Skeletal muscle satellite cell (primary cell): Measurements from ENCODE around the gene FAM204A.

ENCODE experiments used
- H3K27me3 ChIP-seq: 2 replicates; pipeline ENCODE4 v1.7.0; 2013; ENCODE audit warnings: low read length; ENCODE audit not compliant: control insufficient read depth, insufficient read depth
- H3K36me3 ChIP-seq: 2 replicates; pipeline ENCODE4 v1.7.0; 2013; ENCODE audit warnings: mild to moderate bottlenecking, control low read depth, low read length; ENCODE audit not compliant: insufficient read depth
- H3K4me1 ChIP-seq: 2 replicates; pipeline ENCODE4 v1.7.0; 2013; ENCODE audit warnings: low read length; ENCODE audit not compliant: control insufficient read depth, insufficient read depth
- H3K4me2 ChIP-seq: 2 replicates; pipeline ENCODE4 v1.7.0; 2013; ENCODE audit warnings: mild to moderate bottlenecking, low read length
- H3K4me3 ChIP-seq: 2 replicates; pipeline ENCODE4 v1.7.0; 2013; ENCODE audit warnings: low read length
- H3K9ac ChIP-seq: 2 replicates; pipeline ENCODE4 v1.7.0; 2013; ENCODE audit warnings: mild to moderate bottlenecking, low read depth, low read length, moderate library complexity
- H3K9me3 ChIP-seq: replicated peaks from 2 replicates; pipeline ENCODE4 v1.7.0; 2013; ENCODE audit warnings: mild to moderate bottlenecking, control low read depth, low read length

Gene FAM204A

GRCh38 chr10:118330295-118331076, 11.6 kb downstream of the FAM204A start:
- Histone ChIP-seq H3K4me1 (no peaks in the 10 kb centered on the region), H3K9ac (no peak overlapping the region), H3K36me3 (peaks cover 59% of the 10 kb centered on the region)

GRCh38 chr10:118324140-118324539, 18.0 kb downstream of the FAM204A start:
- Histone ChIP-seq H3K36me3 (peaks cover 34% of the 10 kb centered on the region), H3K9me3 (no peaks in the 10 kb centered on the region), H3K4me1 (peaks cover 9% of the 10 kb centered on the region), H3K4me2 (no peak overlapping the region), H3K9ac (no peak overlapping the region), H3K27me3 (no peaks in the 10 kb centered on the region), H3K4me3 (no peak overlapping the region)

More at GRCh38 chr10:118330295-118331076, 11.6 kb downstream of the FAM204A start:
- no peak overlapping the region for H3K4me3 ChIP-seq
- H3K4me2 ChIP-seq: no peak overlapping the region
- no peaks in the 10 kb centered on the region for H3K9me3 ChIP-seq
- no peaks in the 10 kb centered on the region for H3K27me3 ChIP-seq

DNA sequence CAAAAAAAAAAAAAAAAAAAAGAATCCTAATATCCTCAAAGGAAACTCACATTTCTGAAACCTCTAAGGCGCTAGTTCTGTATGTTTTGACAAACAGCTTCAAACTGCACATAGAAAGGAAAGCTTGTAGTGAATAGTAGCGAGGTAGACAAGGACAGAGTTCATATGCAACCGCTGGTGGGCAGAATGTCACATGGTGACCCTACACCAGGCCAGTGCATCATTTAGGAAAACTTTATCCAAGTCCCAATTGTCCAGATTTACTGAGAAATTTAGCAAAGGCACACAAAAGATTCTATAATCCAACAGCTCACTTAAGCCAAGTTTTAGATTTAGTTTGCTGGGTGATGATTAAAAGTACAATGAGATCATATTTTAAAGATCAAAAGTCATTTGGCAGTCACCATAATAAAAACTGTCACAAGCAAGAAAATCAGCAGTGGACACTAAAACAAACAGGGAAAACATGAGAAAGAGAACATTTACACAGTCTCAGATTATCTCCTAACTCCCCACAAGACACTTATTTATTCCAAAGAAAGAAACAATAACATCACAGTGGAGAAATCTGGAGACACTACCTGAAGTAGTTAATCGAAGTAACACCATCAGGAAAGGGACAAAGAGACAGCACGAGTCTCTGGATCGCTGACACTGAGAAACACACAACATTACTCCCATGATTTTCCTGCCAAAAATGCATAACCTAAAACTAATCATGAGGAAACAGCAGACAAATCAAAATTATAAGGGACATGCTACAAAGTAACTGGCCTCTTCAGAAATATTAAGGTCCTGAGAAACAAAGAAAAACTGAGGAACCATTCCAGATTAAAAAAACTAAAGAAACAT, 20.2 kb downstream of the FAM204A start:
- no peak overlapping the region for H3K9ac ChIP-seq
- no peaks in the 10 kb centered on the region for H3K9me3 ChIP-seq
- no peak overlapping the region for H3K4me2 ChIP-seq
- peaks cover 22% of the 10 kb centered on the region for H3K36me3 ChIP-seq
- no peak overlapping the region for H3K4me3 ChIP-seq
- peaks cover 9% of the 10 kb centered on the region for H3K4me1 ChIP-seq
- H3K27me3 ChIP-seq: no peaks in the 10 kb centered on the region

DNA sequence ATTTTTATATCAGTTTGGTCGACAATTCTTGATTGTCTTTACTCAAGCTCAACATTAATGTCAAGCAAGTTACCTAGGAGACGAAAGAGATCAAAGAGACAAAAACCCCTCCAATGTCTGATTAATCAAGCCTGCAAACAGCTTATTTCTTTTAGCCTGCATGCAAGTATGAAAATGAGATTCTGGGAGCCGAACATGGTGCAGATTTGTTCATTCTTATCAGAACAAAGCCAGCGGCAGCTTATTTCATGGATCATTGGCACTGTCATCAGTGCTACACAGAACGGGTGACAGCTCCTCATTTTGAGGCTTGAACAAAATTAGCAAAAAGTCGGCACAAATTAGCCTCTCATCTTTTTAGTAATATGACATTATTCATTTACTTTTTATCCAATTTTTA, 26.5 kb downstream of the FAM204A start:
- Histone ChIP-seq H3K36me3 (peaks cover 26% of the 10 kb centered on the region), H3K27me3 (no peaks in the 10 kb centered on the region), H3K4me3 (no peak overlapping the region), H3K4me1 (peaks cover 12% of the 10 kb centered on the region), H3K4me2 (no peak overlapping the region), H3K9me3 (no peaks in the 10 kb centered on the region), H3K9ac (no peak overlapping the region)

GRCh38 chr10:118314882-118315281, 27.2 kb downstream of the FAM204A start:
- Histone ChIP-seq H3K4me1 (peaks cover 20% of the 10 kb centered on the region), H3K27me3 (no peaks in the 10 kb centered on the region), H3K9ac (no peak overlapping the region), H3K4me2 (no peak overlapping the region), H3K4me3 (no peak overlapping the region), H3K9me3 (no peaks in the 10 kb centered on the region), H3K36me3 (peaks cover 23% of the 10 kb centered on the region)

DNA sequence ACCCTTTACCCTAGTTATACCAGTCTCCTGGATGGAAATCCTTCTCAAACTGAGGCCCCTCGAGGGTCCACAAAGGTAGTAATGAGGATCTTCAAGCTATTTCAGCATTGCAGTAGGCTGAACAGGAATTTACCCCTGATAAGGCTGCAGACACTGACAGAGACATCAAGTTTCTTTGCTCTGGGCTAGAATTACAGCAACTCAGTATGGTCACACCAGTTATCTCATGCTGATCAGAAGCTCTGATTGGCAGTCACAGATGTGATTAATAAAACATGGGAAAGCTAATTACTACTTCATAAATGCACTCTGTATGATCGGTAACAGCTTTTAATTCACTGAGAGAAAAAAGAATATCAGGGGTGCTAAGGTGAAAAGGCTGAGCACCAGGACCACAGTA, 30.6 kb downstream of the FAM204A start:
- Histone ChIP-seq H3K4me1 (peaks cover 20% of the 10 kb centered on the region), H3K9ac (peak overlapping the region; percentile 12), H3K4me3 (no peak overlapping the region), H3K27me3 (no peaks in the 10 kb centered on the region), H3K4me2 (peak overlapping the region; percentile 59), H3K36me3 (peaks cover 22% of the 10 kb centered on the region), H3K9me3 (no peaks in the 10 kb centered on the region)

- Histone ChIP-seq H3K4me2 (peak overlapping the region; percentile 59), H3K4me3 (no peak overlapping the region), H3K27me3 (no peaks in the 10 kb centered on the region), H3K36me3 (peaks cover 21% of the 10 kb centered on the region), H3K9me3 (no peaks in the 10 kb centered on the region), H3K9ac (peak overlapping the region; percentile 14), H3K4me1 (peaks cover 20% of the 10 kb centered on the region)
Observed at GRCh38 chr10:118310822-118311221, 31.3 kb downstream of the FAM204A start.

DNA sequence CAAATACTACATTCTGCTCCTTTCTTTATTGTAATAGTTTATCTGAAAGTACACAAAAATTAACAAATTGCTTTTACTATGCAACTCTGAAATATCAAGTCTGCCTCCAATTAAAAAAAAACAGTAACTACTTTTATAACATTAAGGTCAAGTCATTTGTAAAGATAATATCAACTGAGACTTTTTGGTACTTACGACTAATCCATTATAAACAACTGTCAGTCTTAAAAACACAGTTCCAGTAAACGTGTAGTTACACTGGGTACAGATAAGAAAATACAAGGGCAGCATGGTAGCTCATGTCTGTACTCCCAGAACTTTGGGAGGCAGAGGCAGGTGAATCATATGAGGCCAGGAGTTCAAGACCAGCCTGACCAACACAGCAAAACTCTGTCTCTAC, 32.2 kb downstream of the FAM204A start:
- no peak overlapping the region for H3K4me3 ChIP-seq

GRCh38 chr10:118308664-118309063, 33.5 kb downstream of the FAM204A start:
- Histone ChIP-seq H3K9ac (no peak overlapping the region), H3K9me3 (no peaks in the 10 kb centered on the region), H3K4me1 (peaks cover 20% of the 10 kb centered on the region), H3K27me3 (no peaks in the 10 kb centered on the region), H3K36me3 (peaks cover 27% of the 10 kb centered on the region), H3K4me3 (no peak overlapping the region), H3K4me2 (no peak overlapping the region)

More for the DNA sequence above, 32.2 kb downstream of the FAM204A start:
- no peak overlapping the region for H3K4me2 ChIP-seq
- no peaks in the 10 kb centered on the region for H3K27me3 ChIP-seq
- H3K36me3 ChIP-seq: peaks cover 26% of the 10 kb centered on the region
- no peak overlapping the region for H3K9ac ChIP-seq
- peaks cover 20% of the 10 kb centered on the region for H3K4me1 ChIP-seq
- no peaks in the 10 kb centered on the region for H3K9me3 ChIP-seq

DNA sequence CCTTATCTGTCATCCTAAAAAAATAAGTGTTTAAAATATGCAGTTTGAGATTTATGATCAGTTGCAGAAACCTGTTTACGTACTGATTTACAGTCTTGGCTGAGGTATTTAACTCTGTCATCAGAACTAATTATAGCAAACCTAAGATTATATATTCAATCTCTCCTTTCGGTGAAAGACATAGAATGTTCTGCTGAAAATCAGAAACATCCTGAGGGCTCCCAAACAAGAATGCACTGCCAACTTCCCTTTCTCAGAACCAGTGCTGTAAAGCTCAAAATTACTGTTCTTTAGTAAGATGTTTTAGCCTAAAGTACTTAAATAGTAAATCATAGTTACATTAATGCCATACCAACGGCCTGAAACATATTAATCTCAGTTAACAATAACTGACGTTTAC, 34.3 kb downstream of the FAM204A start:
- Histone ChIP-seq H3K4me2 (no peak overlapping the region), H3K9me3 (no peaks in the 10 kb centered on the region), H3K27me3 (no peaks in the 10 kb centered on the region), H3K36me3 (peaks cover 23% of the 10 kb centered on the region), H3K9ac (no peak overlapping the region), H3K4me1 (peaks cover 20% of the 10 kb centered on the region), H3K4me3 (no peak overlapping the region)

DNA sequence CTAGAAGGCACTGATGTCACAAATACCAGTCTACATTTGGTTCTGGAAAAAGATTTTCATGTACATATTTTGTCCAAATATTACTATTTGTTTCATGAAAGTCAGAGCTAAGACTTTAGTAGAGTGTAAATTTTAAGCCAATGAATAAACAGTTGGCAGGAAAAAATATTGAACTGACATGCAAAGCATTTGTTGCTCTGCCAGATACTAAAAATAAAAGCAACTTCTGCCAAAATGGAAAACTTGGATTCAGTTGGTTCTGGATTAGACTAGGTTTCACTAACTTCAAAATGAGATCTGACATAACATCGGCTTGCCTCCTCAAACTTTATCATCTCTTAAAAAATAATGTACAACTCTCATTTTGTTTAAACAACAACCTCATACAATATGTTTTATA, 34.9 kb downstream of the FAM204A start:
- H3K4me1 ChIP-seq: peaks cover 20% of the 10 kb centered on the region
- H3K9me3 ChIP-seq: no peaks in the 10 kb centered on the region
- no peak overlapping the region for H3K4me3 ChIP-seq
- no peak overlapping the region for H3K4me2 ChIP-seq
- H3K27me3 ChIP-seq: no peaks in the 10 kb centered on the region
- peaks cover 18% of the 10 kb centered on the region for H3K36me3 ChIP-seq
- H3K9ac ChIP-seq: no peak overlapping the region
